IPS-11a (cell line): ENCODE data around the gene GPX7.

Experiments used
- H3K4me3 ChIP-seq: one replicate; pipeline ENCODE4 v1.5.1; 2013; ENCODE audit warnings: low read depth, low read length, control low read depth

The GPX7 gene

DNA sequence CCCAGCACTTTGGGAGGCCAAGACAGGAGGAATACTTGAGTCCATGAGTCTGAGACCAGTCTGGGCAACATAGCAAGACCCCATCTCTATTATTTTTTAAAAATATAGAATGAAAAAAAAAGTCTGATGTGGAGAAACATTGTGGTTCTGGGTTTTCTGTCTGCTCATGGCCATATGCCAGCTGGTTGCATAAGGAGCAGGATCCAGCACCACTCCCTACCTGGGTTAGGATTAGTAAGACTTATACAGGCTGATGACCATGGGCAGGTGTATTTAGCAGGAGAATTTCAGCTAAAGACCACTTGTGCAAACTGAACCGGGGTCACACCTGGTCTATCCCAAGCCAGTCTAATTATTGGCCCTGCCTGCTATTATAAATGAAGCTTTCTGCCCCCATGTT, 16.7 kb upstream of the GPX7 start:
- H3K4me3 ChIP-seq: no peak overlapping the region

DNA sequence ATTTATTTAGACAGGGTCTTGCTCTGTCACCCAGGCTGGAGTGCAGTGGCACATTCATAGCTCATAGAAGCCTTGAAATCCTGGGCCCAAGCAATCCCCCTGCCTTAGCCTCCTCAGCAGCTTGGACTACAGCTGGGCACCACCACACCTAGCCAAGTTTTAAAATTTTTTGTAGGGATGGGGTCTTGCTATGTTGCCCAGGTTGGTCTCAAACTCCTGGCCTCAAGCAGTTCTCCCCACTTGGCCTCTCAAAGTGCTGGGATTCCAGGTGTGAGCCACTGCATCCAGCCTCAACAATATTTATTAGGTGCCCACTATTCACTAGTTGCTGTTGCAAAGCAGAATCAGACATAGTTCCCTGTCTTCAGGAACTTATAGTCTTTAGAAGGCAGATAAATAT, 14.1 kb upstream of the GPX7 start:
- no peak overlapping the region for H3K4me3 ChIP-seq

GRCh38 chr1:52588535-52588934, 13.6 kb upstream of the GPX7 start:
- no peak overlapping the region for H3K4me3 ChIP-seq

GRCh38 chr1:52590266-52590665, 11.9 kb upstream of the GPX7 start:
- H3K4me3 ChIP-seq: no peak overlapping the region

- no peak overlapping the region for H3K4me3 ChIP-seq
Observed at GRCh38 chr1:52592637-52593323, 9.4 kb upstream of the GPX7 start.

- no peak overlapping the region for H3K4me3 ChIP-seq
Observed at GRCh38 chr1:52593495-52593894, 8.7 kb upstream of the GPX7 start.

DNA sequence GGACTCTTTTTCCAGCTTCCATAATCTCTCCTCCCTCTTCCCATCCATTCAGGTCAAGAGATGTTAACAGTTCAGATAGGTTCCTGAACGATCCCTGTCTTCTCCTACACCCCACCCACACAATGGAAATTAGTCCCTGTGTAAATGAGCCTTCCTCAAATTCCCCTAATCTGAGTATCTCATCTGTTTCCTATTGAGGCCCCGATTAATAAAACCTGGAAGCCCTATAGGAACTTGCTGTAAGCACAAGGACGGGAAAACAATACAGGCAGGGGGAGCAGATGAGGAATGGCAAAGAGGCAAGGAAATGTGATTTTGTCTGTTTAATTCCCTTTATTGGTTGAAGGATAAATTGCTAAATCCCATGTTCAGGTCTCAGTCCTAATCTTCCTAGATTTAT, 7.1 kb upstream of the GPX7 start:
- H3K4me3 ChIP-seq: no peak overlapping the region

- no peak overlapping the region for H3K4me3 ChIP-seq
Observed at GRCh38 chr1:52597912-52598311, 4.3 kb upstream of the GPX7 start.

DNA sequence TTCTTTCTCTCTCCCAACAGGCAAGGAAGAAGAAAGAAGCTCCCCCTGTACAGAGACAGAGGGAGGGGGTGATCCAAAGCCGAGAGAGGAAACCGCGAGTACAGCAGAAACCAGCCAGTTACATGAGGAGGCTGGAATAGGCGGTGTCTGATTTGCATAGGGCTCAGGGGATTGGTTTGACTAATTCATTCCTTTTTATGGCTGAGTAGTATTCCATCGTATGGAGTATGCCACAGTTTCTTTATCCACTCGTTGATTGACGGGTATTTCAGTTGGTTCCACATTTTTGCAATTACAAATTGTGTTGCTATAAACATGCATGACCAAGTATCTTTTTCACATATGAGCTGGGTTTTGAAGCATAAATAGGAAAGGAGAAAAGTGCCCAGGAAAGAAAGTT, 3.4 kb upstream of the GPX7 start:
- H3K4me3 ChIP-seq: no peak overlapping the region

DNA sequence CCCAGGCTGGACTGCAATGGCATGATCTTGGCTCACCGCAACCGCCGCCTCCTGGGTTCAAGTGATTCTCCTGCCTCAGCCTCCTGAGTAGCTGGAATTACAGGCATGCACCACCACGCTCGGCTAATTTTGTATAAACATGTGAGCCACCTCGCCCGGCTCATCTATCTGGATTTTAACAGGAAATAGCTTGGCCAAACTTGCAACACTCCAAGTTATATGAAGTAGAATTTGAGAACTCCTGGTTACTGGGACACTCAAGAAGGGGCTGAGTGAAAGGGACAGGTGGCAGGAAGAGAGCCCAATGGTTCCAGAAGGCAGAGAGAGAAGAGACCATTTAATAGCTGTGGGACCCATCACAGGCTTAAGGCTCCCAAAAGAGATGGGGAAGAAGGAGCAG, 2.9 kb upstream of the GPX7 start:
- no peak overlapping the region for H3K4me3 ChIP-seq

DNA sequence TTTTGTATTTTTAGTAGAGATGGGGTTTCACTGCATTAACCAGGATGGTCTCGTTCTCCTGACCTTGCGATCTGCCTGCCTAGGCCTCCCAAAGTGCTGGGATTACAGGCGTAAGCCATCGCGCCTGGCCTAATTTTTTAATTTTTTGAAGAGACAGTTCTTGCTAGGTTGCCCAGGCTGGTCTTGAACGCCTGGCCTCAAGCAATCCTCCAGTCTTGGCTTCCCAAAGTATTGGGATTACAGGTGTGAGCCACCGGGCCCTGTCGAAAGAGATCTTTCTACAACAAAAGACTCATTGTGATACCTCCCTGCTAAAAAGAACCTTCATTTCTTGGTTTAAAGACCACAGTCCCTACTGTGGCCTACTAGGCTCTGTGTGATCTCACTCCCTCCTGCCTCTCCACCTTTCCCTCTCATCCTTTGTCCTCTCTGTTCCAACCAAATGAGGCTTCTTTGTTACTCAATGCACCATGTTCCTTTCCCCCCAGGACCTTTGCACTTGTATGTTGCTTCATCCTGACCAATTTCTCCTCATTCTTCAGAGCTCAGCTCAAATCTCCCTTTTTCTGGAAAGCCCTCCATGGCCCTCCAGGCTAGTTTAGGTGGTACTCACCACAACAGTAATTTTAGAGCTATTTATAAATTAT, 1.5 kb upstream of the GPX7 start:
- H3K4me3 ChIP-seq: no peak overlapping the region

GRCh38 chr1:52601519-52601918, 652 bp upstream of the GPX7 start:
- H3K4me3 ChIP-seq: no peak overlapping the region

DNA sequence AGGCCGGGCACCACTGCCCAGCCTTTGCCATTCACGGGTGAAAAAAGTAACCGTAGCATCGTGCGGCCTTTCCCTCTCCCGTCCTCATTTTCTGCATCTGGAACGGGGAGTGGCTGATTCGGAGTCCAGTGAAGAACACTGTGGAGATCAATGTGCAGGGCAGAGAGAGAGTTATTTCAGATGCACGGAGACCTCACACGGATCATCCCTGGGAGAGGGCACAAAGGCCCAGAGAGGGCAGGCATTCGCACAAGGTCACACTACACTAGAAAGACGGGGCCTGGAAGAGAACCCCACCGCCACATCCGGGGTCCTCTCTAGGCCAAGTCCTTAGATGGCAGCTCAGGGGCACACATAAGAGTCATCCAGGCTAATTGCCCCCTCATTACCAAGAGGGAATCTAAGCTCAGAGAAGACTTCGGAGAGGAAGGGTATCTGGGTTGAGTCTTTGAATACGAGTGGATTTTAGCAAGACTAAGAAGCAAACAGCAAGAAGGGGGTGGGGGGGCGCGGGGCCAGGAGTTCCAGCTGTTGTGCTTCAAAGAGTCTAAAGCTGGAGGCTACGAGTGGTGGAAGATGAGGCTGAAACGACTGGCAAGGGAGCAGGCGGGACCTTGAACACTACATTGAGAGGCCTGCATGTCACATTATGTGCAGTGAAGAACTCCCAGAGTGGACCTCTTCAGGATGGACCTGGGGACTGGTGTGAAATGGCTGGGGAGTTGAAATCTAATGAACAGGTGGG, 857 bp downstream of the GPX7 start:
- peak overlapping the region; percentile 54 for H3K4me3 ChIP-seq

DNA sequence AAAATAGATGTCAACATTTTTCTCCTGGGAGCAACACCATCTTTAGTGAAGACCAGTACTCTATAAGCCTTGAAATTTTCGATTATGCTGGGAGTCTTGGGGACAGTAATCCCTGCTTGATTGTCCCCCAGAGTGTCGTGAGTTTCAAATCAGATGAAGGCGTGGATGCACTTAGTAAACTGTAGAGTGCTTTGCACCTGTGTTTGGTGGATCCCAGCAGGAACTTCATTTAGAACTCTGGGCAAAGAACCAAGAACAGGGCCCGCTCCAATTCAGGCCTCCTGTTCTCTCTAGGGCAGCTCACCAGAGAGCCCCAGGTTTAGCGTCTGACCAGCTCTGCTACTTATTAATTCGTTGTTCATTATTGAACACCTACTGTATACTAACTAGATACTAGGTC, 1.5 kb downstream of the GPX7 start:
- H3K4me3 ChIP-seq: no peak overlapping the region

GRCh38 chr1:52604063-52604770, 2.0 kb downstream of the GPX7 start:
- H3K4me3 ChIP-seq: no peak overlapping the region

DNA sequence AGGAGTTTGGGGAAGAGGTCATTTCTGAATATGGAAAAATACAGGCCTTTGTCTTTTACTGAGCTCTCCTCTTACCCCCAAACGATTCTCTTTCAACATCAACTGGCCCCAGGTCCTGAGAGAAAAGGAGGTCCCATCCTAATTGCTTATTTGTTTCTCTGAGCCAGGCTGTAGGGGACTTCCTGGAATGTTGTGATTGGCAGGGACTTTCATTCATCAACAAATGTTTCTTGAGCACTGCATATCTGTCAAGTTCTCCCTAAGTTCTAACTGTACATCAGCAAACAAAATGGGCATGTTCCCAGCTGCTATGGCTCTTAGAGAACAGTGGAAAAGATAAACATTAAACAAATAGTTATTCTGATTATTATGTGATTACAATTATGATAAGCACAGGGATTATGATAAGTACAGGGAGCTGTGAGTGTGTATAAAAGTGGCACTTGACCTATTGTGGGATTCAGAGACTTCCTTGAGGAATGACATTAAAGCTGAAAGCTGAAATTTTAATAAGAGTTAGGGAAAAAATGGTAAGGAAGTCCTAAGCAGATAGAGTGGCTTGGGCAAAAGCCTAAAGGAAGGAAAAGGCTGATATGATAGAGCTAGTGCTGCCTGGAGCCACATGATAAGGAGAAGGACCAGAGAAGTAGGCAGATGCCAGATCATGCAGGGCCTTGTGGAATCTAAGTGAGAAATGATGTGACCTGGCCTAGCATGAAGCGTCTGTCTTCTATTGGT, 11.6 kb downstream of the GPX7 start:
- H3K4me3 ChIP-seq: no peak overlapping the region

DNA sequence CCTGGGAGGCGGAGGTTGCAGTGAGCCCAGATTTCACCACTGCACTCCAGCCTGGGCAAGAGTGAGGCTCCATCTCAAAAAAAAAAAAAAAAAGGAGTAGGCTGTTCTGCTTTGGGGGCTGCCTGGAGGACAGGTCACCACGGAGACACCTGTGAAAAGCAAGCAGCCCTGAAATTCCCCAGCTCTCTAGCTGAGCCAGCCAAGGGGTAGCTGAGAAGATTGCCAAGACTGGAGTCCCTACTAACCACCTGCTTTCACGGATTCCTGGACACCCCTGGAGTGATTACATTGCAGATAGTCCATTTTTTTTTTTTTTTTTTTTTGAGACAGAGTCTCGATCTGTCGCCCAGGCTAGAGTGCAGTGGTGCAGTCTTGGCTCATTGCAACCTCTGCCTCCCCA, 12.5 kb downstream of the GPX7 start:
- no peak overlapping the region for H3K4me3 ChIP-seq

GRCh38 chr1:52615489-52616042, 13.4 kb downstream of the GPX7 start:
- H3K4me3 ChIP-seq: no peak overlapping the region

DNA sequence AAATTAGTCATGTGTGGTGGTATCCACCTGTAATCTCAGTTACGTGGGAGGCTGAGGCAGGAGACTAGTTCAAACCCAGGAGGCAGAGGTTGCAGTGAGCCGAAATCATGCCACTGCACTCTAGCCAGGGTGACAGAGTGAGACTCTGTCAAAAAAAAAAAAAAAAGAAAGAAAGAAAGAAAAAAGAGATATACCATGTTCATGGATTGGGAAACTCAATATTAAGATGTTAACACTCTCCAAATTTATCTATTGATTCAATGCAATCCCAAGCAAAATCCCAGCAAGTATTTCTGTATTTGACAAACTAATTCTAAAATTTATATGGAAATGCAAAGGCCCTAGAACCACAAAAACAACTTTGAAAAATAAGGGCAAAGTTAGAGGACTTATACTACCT, 19.8 kb downstream of the GPX7 start:
- H3K4me3 ChIP-seq: no peak overlapping the region

GRCh38 chr1:52623812-52624211, 21.6 kb downstream of the GPX7 start:
- H3K4me3 ChIP-seq: no peak overlapping the region

- no peak overlapping the region for H3K4me3 ChIP-seq
Observed at GRCh38 chr1:52627028-52627427, 24.9 kb downstream of the GPX7 start.
